GM12878 (cell line): Measurements from ENCODE around the gene RPL27. TPM values are rescaled to one million over a fixed set of nuclear protein-coding genes. Genes with fewer than 3 reads are reported as not detected.
A peak's percentile ranks its signal among the peaks of the same experiment; 100 is the strongest.

ENCODE experiments used
- ATAC-seq: fragments of 200-7000 bp; cut with Tn5 transposase; 3 replicates; pipeline ENCODE4 v1.9.1; 2020; ENCODE audit warnings: mild to moderate bottlenecking, moderate library complexity
- BruUV-seq: library from RNA; stranded (reverse); fragments of 400-500 nt; replicated peaks from 2 replicates; lab custom pipeline; 2021; lab: Mats Ljungman, UMichigan
- CTCF ChIA-PET: fragments of 300-600 bp; sonication (Branson Sonifier 250); formaldehyde crosslinking; extraction: SDS; loops from one replicate; lab custom pipeline; 2021; ENCODE audit warnings: inconsistent platforms; lab: Yijun Ruan, JAX
- POLR2A ChIA-PET: fragments of 350-600 bp; formaldehyde crosslinking; extraction: SDS; loops from one replicate; lab custom pipeline; 2021; ENCODE audit warnings: inconsistent platforms; lab: Charles Lee
- RAD21 ChIA-PET: fragments of 300-600 bp; sonication (Branson Sonifier 250); formaldehyde crosslinking; loops from one replicate; lab custom pipeline; 2023; ENCODE audit warnings: antibody characterized with exemption; ENCODE audit not compliant: unreplicated experiment; lab: Charles Lee
- SMC1A ChIA-PET: fragments of 300-600 bp; sonication (Branson Sonifier 250); formaldehyde crosslinking; loops from one replicate; lab custom pipeline; 2023; ENCODE audit not compliant: unreplicated experiment, uncharacterized antibody; lab: Charles Lee
- DNase-seq: peaks from one replicate; pipeline ENCODE4 v3.0.0-alpha.2; 2011; ENCODE audit warnings: low read depth, low spot score
- FAIRE-seq: peaks from 3 replicates; lab custom pipeline; 2011; peaks lifted over from hg19 to GRCh38; lab: Jason Lieb, UNC
- H2AFZ ChIP-seq: 2 replicates; pipeline ENCODE4 v1.6.0; 2011; ENCODE audit warnings: low read depth, low read length, control low read depth; ENCODE audit not compliant: control insufficient read depth
- H3K27ac ChIP-seq: 2 replicates; pipeline ENCODE4 v1.5.1; 2011; ENCODE audit warnings: control low read depth; ENCODE audit not compliant: control insufficient read depth, insufficient read depth
- H3K27me3 ChIP-seq, 2 experiments: replicated peaks in 1 of 2; 2 replicates each; pipeline versions ENCODE4 v1.6.0 to v1.6.1; 2011; ENCODE audit warnings: low read length in 1 of 2; ENCODE audit not compliant: control insufficient read depth in 2 of 2, insufficient read depth in 2 of 2
- H3K36me3 ChIP-seq, 2 experiments: 2 replicates each; pipeline ENCODE4 v1.5.1; 2011; ENCODE audit warnings: low read length in 1 of 2; ENCODE audit not compliant: control insufficient read depth in 2 of 2, insufficient read depth in 2 of 2
- H3K4me1 ChIP-seq: 2 replicates; pipeline ENCODE4 v1.6.1; 2011; ENCODE audit warnings: mild to moderate bottlenecking, low read length, moderate library complexity, mixed read lengths; ENCODE audit not compliant: control insufficient read depth, insufficient read depth
- H3K4me2 ChIP-seq: 2 replicates; pipeline ENCODE4 v1.6.0; 2011; ENCODE audit warnings: control low read depth; ENCODE audit not compliant: control insufficient read depth, insufficient read depth
- H3K4me3 ChIP-seq: fragments of 200-600 bp; sonication (generic); 2 replicates; pipeline ENCODE4 v1.5.1; 2016
- H3K79me2 ChIP-seq: 2 replicates; pipeline ENCODE4 v1.6.0; 2011; ENCODE audit warnings: low read length; ENCODE audit not compliant: control insufficient read depth, insufficient read depth
- H3K9ac ChIP-seq: 2 replicates; pipeline ENCODE4 v1.8.0; 2011; ENCODE audit warnings: low read length, control low read depth, mixed read lengths; ENCODE audit not compliant: control insufficient read depth, insufficient read depth
- H3K9me3 ChIP-seq: replicated peaks from 3 replicates; pipeline ENCODE4 v1.5.1; 2011; ENCODE audit warnings: mild to moderate bottlenecking, low read length; ENCODE audit not compliant: control insufficient read depth, insufficient read depth
- H4K20me1 ChIP-seq: 2 replicates; pipeline ENCODE4 v1.6.0; 2011; ENCODE audit not compliant: control insufficient read depth, insufficient read depth
- BCL3 ChIP-seq: IDR thresholded peaks from 2 replicates; pipeline ENCODE4 v1.6.1; 2011; ENCODE audit warnings: borderline replicate concordance, low read depth, mild to moderate bottlenecking, moderate library complexity, low read length; ENCODE audit not compliant: insufficient read depth, poor library complexity, severe bottlenecking
- BMI1 ChIP-seq: fragments of 450-650 bp; IDR thresholded peaks from 2 replicates; pipeline ENCODE4 v1.6.1; 2016; ENCODE audit warnings: mild to moderate bottlenecking, moderate library complexity, borderline replicate concordance
- GATAD2B ChIP-seq: fragments of 450-650 bp; conservative IDR thresholded peaks from 2 replicates; pipeline ENCODE4 v1.6.1; 2017; ENCODE audit warnings: low read depth, mild to moderate bottlenecking, moderate library complexity
- IKZF1 ChIP-seq: fragments of 450-650 bp; conservative IDR thresholded peaks from 2 replicates; pipeline ENCODE4 v1.6.1; 2017; ENCODE audit warnings: antibody characterized with exemption, mild to moderate bottlenecking
- IRF3 ChIP-seq: fragments of 450-650 bp; IDR thresholded peaks from 2 replicates; pipeline ENCODE4 v1.6.1; 2014; ENCODE audit warnings: mild to moderate bottlenecking
- POLR2A ChIP-seq: IDR thresholded peaks from 2 replicates; pipeline ENCODE4 v1.6.1; 2011; ENCODE audit warnings: low read depth, mild to moderate bottlenecking, low read length
- POLR2AphosphoS2 ChIP-seq: IDR thresholded peaks from 2 replicates; pipeline ENCODE4 v1.6.1; 2011; ENCODE audit warnings: low read depth, mild to moderate bottlenecking, low read length, improper control_type of control experiment, moderate library complexity
- SMARCA5 ChIP-seq: fragments of 450-650 bp; IDR thresholded peaks from 2 replicates; pipeline ENCODE4 v1.6.1; 2017; ENCODE audit warnings: mild to moderate bottlenecking
- SRF ChIP-seq, 2 experiments: IDR thresholded peaks; 2 replicates each; pipeline ENCODE4 v1.6.1; 2011; ENCODE audit warnings: low read depth in 2 of 2, low read length in 2 of 2, mild to moderate bottlenecking in 1 of 2, moderate library complexity in 1 of 2
- ZNF384 ChIP-seq: IDR thresholded peaks from 2 replicates; pipeline ENCODE4 v1.6.1; 2012; ENCODE audit warnings: low read depth, mild to moderate bottlenecking, low read length, improper control_type of control experiment, borderline replicate concordance
- WGBS: methylation state at CpG from one replicate; pipeline ENCODE4 v1.1.6; 2016; ENCODE audit warnings: low lambda C conversion rate; ENCODE audit not compliant: insufficient replicate concordance, insufficient coverage; ENCODE audit errors: missing lambda C conversion rate; 5-methylcytosine and 5-hydroxymethylcytosine counted together
- in situ Hi-C: fragments of 300-500 bp; cut with MboI; formaldehyde crosslinking; loops from 9 replicates; pipeline ENCODE4 v1.14.3; 2018; ENCODE audit warnings: mixed read lengths
- intact Hi-C: fragments of 100-400 bp; cut with micrococcal nuclease; formaldehyde crosslinking; loops from one replicate; pipeline ENCODE4 v1.14.2; 2022; ENCODE audit not compliant: unreplicated experiment
- polyA plus RNA-seq, 11 experiments: library from polyadenylated mRNA; depleted of rRNA in 4 of 11; unstranded in 6 of 11; stranded (reverse) in 5 of 11; fragments of >200 nt; fragmentation: Nextera tagmentation in 4 of 11; fragmentation: Illumina TruSeq in 1 of 11; extraction: Ambion mirVana in 4 of 11; extraction: Trizol in 1 of 11; gene quantifications; 1 replicate in 1 of 11; 2 replicates in 10 of 11; pipeline versions ENCODE4 v1.2.1 to v1.2.3, GENCODE V29; 2011 to 2016; ENCODE audit warnings: inconsistent platforms in 2 of 11, missing spikeins in 2 of 11, low read depth in 1 of 11
- total RNA-seq, 4 experiments: library from RNA; depleted of rRNA in 3 of 4; stranded (reverse); fragments of >200 nt in 3 of 4; fragmentation: Illumina TruSeq in 1 of 4; extraction: Trizol in 1 of 4; gene quantifications; 2 replicates each; pipeline versions ENCODE4 v1.2.1 to v1.2.3, GENCODE V29; 2013 to 2021

RPL27 gene
- total and polyA plus RNA-seq, 10 of the 15 experiments (the other 5 are each of a cell fraction or from before 2014, with no cell fraction given) = 1,748 to 6,934 (median 3,779) TPM

GRCh38 chr17:43018008-43018853, 20.0 kb downstream of the RPL27 start:
- Histone ChIP-seq H3K27ac (no peak overlapping the region), H4K20me1 (no peaks in the 10 kb centered on the region), H3K9me3 (no peaks in the 10 kb centered on the region), H3K4me3 (no peak overlapping the region), H3K79me2 (no peaks in the 10 kb centered on the region), H3K9ac (no peak overlapping the region), H2AFZ (no peak overlapping the region), H3K4me2 (no peak overlapping the region), H3K4me1 (0 out of 2 replicates have a peak, but pooled peaks cover 3% of the 10 kb centered on the region), H3K36me3 (peaks cover 6 to 7% of the 10 kb centered on the region in 2 experiments; a peak in 3 of 4 replicates), H3K27me3 (no peaks in the 10 kb centered on the region)
- DNase-seq (no peak), ATAC-seq (0 out of 3 replicates have a peak, but pooled peaks have one; percentile 8), FAIRE-seq (no peak)
- TF ChIP-seq POLR2A = peak; percentile 72
- no peak for TF ChIP-seq SRF (IDR thresholded peaks at IDR 0.05; ENCODE audit: low read depth in 2 of 2, low read length in 2 of 2)
- no peak for TF ChIP-seq IRF3
- no peak for TF ChIP-seq ZNF384
- TF ChIP-seq BMI1 = peak; percentile 93
- no peak for TF ChIP-seq SMARCA5
- TF ChIP-seq POLR2AphosphoS2 = peak; percentile 47; the same call in 1 of the 2 replicates
- TF ChIP-seq BCL3 = no peak
- no peak for TF ChIP-seq IKZF1
- no peak for TF ChIP-seq GATAD2B
- ChIA-PET POLR2A (interaction anchor here (0.5 kb wide), 1 partner anchor 252 kb away, joined by 4 read pairs; no protein-coding TSS in a partner anchor), RAD21 (no interaction called here), CTCF (no interaction called here), SMC1A (interaction anchor here (0.6 kb wide), 1 partner anchor 20 kb away, joined by 3 read pairs; the partner anchor contains the start of gene RPL27)
- intact Hi-C loops (no loop called here), in situ Hi-C loops (no loop called here)
- 76% methylated on average over 19 of the region's 19 CpGs for WGBS
- BruUV-seq = no TSS peak
